HEK293 (cell line): Measurements from ENCODE around the gene PXYLP1.

Experiments used
- REPIN1 ChIP-seq: fragments of 450-650 bp; formaldehyde crosslinking; IDR thresholded peaks from 2 replicates; pipeline ENCODE4 v1.5.1; 2017; ENCODE audit warnings: missing biosample characterization, missing genetic modification characterization, low read depth
- ZNF132 ChIP-seq: fragments of 450-650 bp; formaldehyde crosslinking; IDR thresholded peaks from 2 replicates; pipeline ENCODE4 v1.5.1; 2017; ENCODE audit warnings: missing biosample characterization, missing genetic modification characterization, borderline replicate concordance
- ZNF174 ChIP-seq: fragments of 450-650 bp; formaldehyde crosslinking; IDR thresholded peaks from 2 replicates; pipeline ENCODE4 v1.5.0; 2017; ENCODE audit warnings: missing biosample characterization, mild to moderate bottlenecking, missing genetic modification characterization
- TF ChIP-seq, protein P1 (sequence below): fragments of 450-650 bp; formaldehyde crosslinking; IDR thresholded peaks from 2 replicates; pipeline ENCODE4 v1.5.1; 2016; ENCODE audit warnings: missing biosample characterization, missing genetic modification characterization
- TF ChIP-seq, protein P2 (sequence below): fragments of 450-650 bp; formaldehyde crosslinking; IDR thresholded peaks from 2 replicates; pipeline ENCODE4 v1.5.1; 2016; ENCODE audit warnings: missing biosample characterization, missing genetic modification characterization

DNA sequence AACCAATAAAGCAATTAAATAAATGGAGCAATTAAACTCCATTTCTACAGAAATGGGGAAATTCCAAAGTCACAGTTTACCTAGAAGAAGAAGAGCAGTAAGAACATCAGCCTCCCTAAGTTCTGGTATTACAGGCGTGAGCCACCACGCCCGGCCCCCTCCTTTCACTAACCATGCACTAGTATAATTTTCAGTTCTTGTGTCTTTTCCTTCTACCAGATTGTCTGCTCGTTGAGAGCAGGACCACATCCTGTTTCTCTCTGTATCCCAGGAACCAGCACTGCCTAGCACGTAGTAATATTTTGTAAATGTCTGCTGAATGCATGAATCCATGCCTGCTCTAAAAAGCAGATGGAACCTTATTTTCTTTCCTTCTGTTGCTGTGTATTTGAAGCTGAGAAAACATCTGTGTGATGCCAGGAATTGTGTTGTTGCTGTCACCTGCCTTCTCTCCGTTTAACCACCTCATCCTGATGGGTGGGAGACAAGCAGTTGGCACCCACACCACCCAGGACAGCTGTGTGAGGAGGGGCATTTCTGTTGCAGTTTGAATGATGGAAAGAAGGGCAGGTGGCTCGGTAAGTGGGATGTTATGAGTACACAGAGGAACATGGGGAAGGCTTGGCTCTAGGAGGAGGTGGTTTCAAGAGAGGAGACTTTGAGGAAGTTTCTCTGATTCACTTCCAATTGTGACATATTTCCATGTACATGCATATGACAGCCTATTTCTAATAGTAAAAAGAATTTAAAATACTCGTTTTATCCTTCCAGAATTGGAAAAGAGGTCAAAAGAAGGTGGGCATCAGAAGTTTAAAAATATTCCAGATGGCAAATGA is 30.1 kb downstream of the PXYLP1 start:
- TF ChIP-seq, protein P1, sequence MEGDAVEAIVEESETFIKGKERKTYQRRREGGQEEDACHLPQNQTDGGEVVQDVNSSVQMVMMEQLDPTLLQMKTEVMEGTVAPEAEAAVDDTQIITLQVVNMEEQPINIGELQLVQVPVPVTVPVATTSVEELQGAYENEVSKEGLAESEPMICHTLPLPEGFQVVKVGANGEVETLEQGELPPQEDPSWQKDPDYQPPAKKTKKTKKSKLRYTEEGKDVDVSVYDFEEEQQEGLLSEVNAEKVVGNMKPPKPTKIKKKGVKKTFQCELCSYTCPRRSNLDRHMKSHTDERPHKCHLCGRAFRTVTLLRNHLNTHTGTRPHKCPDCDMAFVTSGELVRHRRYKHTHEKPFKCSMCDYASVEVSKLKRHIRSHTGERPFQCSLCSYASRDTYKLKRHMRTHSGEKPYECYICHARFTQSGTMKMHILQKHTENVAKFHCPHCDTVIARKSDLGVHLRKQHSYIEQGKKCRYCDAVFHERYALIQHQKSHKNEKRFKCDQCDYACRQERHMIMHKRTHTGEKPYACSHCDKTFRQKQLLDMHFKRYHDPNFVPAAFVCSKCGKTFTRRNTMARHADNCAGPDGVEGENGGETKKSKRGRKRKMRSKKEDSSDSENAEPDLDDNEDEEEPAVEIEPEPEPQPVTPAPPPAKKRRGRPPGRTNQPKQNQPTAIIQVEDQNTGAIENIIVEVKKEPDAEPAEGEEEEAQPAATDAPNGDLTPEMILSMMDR (tag by site-specific recombination) = no peak
- TF ChIP-seq REPIN1 (tag by site-specific recombination) (no peak), ZNF174 (tag by site-specific recombination) (no peak), ZNF132 (tag by site-specific recombination) (no peak)
- TF ChIP-seq, protein P2, sequence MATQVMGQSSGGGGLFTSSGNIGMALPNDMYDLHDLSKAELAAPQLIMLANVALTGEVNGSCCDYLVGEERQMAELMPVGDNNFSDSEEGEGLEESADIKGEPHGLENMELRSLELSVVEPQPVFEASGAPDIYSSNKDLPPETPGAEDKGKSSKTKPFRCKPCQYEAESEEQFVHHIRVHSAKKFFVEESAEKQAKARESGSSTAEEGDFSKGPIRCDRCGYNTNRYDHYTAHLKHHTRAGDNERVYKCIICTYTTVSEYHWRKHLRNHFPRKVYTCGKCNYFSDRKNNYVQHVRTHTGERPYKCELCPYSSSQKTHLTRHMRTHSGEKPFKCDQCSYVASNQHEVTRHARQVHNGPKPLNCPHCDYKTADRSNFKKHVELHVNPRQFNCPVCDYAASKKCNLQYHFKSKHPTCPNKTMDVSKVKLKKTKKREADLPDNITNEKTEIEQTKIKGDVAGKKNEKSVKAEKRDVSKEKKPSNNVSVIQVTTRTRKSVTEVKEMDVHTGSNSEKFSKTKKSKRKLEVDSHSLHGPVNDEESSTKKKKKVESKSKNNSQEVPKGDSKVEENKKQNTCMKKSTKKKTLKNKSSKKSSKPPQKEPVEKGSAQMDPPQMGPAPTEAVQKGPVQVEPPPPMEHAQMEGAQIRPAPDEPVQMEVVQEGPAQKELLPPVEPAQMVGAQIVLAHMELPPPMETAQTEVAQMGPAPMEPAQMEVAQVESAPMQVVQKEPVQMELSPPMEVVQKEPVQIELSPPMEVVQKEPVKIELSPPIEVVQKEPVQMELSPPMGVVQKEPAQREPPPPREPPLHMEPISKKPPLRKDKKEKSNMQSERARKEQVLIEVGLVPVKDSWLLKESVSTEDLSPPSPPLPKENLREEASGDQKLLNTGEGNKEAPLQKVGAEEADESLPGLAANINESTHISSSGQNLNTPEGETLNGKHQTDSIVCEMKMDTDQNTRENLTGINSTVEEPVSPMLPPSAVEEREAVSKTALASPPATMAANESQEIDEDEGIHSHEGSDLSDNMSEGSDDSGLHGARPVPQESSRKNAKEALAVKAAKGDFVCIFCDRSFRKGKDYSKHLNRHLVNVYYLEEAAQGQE (tag by site-specific recombination) = no peak
